ENCODE results near the gene GLTP.

GLTP gene

DNA sequence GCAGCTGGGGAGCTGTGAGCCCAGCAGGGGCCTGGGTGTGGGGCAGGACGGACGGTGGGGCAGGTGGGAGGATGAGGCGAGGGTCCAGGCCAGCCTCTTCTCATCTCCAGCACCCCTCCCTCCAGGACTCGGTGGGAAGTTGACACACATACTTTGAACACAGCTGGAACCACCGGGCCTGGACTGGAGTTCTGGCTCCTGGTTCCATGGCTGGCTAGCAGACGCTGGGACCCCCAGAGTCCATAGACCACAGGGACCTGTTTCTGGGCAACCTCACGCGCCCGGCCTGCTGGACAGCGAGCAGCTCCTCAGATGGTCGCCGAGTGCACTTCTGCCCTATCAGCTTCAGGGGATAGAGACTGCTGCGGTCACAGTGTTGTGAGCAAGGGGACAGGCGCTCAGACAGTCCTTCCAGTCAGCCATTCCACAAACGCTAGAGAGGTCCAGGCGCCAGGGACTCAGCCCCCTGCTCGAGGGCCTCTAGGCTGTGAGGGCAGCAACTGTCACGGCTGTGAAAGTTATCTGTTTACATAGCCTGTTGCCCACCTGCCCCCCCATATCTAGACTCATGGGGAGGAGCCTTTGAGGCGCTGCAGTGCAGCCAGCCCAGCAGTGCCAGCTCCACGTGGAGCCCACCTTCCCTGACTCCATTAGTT, 45.0 kb upstream of the GLTP start:
- no peak for DNase-seq (ENCODE audit: low spot score)
- TF ChIP-seq, protein P1, sequence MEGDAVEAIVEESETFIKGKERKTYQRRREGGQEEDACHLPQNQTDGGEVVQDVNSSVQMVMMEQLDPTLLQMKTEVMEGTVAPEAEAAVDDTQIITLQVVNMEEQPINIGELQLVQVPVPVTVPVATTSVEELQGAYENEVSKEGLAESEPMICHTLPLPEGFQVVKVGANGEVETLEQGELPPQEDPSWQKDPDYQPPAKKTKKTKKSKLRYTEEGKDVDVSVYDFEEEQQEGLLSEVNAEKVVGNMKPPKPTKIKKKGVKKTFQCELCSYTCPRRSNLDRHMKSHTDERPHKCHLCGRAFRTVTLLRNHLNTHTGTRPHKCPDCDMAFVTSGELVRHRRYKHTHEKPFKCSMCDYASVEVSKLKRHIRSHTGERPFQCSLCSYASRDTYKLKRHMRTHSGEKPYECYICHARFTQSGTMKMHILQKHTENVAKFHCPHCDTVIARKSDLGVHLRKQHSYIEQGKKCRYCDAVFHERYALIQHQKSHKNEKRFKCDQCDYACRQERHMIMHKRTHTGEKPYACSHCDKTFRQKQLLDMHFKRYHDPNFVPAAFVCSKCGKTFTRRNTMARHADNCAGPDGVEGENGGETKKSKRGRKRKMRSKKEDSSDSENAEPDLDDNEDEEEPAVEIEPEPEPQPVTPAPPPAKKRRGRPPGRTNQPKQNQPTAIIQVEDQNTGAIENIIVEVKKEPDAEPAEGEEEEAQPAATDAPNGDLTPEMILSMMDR (IDR thresholded peaks at IDR 0.05; ENCODE audit: extremely low read depth, insufficient read depth, missing control alignments), result no peak
- in situ Hi-C loops (cut with MboI; ENCODE audit: low pct_unique_long_range_greater_than_20kb, low sequenced_read_pairs, unreplicated experiment), result no loop called here

DNA sequence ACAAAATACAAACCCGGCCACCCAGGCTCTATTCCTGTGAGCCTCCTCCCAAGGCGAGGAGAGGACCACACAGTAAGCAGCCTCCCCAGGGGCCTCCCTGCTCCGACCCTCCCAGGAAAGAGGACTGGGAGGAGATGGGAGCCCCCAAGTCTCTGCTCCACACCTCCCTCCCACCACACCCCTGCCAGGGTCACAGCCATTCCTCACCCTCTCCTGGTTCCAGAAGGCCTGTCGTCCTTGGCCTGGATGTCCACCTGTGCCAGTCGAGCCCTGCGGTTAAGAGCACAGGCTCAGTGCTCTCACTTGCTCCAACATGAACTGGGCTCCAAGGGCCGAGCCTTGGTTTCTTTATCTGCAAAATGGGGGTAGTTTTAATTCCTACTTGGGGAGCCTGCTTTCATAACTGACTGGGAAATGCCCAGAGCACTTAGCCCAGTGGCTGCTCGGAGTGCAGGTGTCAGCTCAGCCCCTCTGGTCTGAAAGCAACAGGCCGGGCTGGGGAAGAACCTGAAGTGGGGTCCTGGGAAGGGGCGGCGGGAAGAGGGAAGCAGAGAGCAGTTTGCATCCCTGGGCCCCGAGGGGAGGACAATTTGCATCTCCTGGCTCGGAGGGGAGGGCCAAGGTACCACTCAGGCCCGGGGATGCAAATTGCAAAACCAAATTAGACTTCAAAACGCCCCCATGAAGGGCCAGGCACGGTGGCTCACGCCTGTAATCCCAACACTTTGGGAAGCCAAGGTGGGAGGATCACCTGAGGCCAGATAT, 43.3 kb upstream of the GLTP start:
- in situ Hi-C loops (cut with MboI; ENCODE audit: low pct_unique_long_range_greater_than_20kb, low sequenced_read_pairs, unreplicated experiment), result no loop called here
- TF ChIP-seq, protein P1 (IDR thresholded peaks at IDR 0.05; ENCODE audit: extremely low read depth, insufficient read depth, missing control alignments), result no peak

DNA sequence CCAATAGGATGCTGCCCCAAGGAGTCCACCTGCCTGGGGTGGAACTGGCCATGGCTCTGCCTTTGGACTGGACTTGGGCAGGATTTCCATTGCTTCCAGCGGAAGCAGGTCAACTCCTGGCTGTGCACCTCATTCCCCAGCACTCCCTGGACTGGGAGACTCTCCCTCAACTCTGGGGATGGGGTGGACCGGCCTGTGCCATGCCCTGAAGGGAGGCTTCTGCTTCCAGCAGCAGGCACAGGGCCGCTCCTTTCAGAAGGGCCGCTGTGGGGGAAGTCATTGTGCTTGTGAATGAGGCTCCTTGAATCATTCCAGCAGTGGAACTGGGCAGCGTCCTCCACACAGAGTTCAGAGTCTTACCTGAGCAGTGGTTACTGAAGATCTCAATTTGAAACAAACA, 42.7 kb upstream of the GLTP start:
- no peak for DNase-seq (ENCODE audit: low spot score)
- in situ Hi-C loops (cut with MboI; ENCODE audit: low pct_unique_long_range_greater_than_20kb, low sequenced_read_pairs, unreplicated experiment), result no loop called here

More for the DNA sequence above, 43.3 kb upstream of the GLTP start:
- no peak for DNase-seq (ENCODE audit: low spot score)

DNA sequence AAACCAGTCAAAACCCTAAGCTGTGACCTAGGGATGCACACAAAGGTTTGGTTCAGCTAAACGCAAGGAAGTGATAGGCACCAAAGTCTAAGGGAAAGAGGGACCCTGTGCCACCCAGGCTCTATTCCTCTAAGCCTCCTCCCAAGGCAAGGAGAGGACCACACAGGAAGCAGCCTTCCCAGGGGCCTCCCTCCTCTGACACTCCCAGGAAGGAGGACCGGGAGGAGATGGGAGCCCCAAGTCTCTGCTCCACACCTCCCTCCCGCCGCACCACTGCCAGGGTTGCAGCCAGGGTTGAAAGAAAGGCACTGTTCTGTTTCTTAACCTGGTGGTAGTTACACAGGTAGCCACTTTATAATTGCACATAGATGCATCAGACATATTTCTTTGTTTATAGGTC, 41.6 kb upstream of the GLTP start:
- in situ Hi-C loops (cut with MboI; ENCODE audit: low pct_unique_long_range_greater_than_20kb, low sequenced_read_pairs, unreplicated experiment), result no loop called here
- DNase-seq (ENCODE audit: low spot score), result no peak
- TF ChIP-seq, protein P1 (IDR thresholded peaks at IDR 0.05; ENCODE audit: extremely low read depth, insufficient read depth, missing control alignments), result no peak

More for the DNA sequence above, 42.7 kb upstream of the GLTP start:
- TF ChIP-seq, protein P1 (IDR thresholded peaks at IDR 0.05; ENCODE audit: extremely low read depth, insufficient read depth, missing control alignments), result no peak

GRCh38 chr12:109920261-109920780, 40.0 kb upstream of the GLTP start:
- in situ Hi-C loops (cut with MboI; ENCODE audit: low pct_unique_long_range_greater_than_20kb, low sequenced_read_pairs, unreplicated experiment), result no loop called here
- DNase-seq (ENCODE audit: low spot score), result no peak
- TF ChIP-seq, protein P1 (IDR thresholded peaks at IDR 0.05; ENCODE audit: extremely low read depth, insufficient read depth, missing control alignments), result no peak

- no peak for DNase-seq (ENCODE audit: low spot score)
- in situ Hi-C loops (cut with MboI; ENCODE audit: low pct_unique_long_range_greater_than_20kb, low sequenced_read_pairs, unreplicated experiment), result no loop called here
- TF ChIP-seq, protein P1 (IDR thresholded peaks at IDR 0.05; ENCODE audit: extremely low read depth, insufficient read depth, missing control alignments), result no peak
Measured at GRCh38 chr12:109919456-109919855, 39.1 kb upstream of the GLTP start.

Data from GM13977 (cell line).